ENCODE data around the gene MAPT.

MAPT gene

GRCh38 chr17:45976391-45976754, 82.0 kb downstream of the MAPT start:
- DNase-seq, result no peak

- DNase-seq, result no peak
Measured at GRCh38 chr17:45976755-45977505, 82.6 kb downstream of the MAPT start.

GRCh38 chr17:45977506-45977824, 83.1 kb downstream of the MAPT start:
- DNase-seq, result no peak

GRCh38 chr17:45977976-45978626, 83.7 kb downstream of the MAPT start:
- DNase-seq, result no peak

GRCh38 chr17:45979137-45979536, 84.8 kb downstream of the MAPT start:
- no peak for DNase-seq

- DNase-seq, result no peak
Measured at GRCh38 chr17:45980855-45981254, 86.5 kb downstream of the MAPT start.

GRCh38 chr17:45981306-45981705, 87.0 kb downstream of the MAPT start:
- DNase-seq, result no peak

- no peak for DNase-seq
Measured at GRCh38 chr17:45982791-45983613, 88.6 kb downstream of the MAPT start.

GRCh38 chr17:45983614-45984310, 89.4 kb downstream of the MAPT start:
- no peak for DNase-seq

- no peak for DNase-seq
Measured at GRCh38 chr17:45984368-45984767, 90.0 kb downstream of the MAPT start.

- no peak for DNase-seq
Measured at GRCh38 chr17:45985447-45985846, 91.1 kb downstream of the MAPT start.

- DNase-seq, result no peak
Measured at GRCh38 chr17:45986056-45986455, 91.7 kb downstream of the MAPT start.

GRCh38 chr17:45987706-45988105, 93.4 kb downstream of the MAPT start:
- no peak for DNase-seq

GRCh38 chr17:45989759-45990158, 95.4 kb downstream of the MAPT start:
- no peak for DNase-seq

GRCh38 chr17:45990886-45991285, 96.5 kb downstream of the MAPT start:
- DNase-seq, result no peak

GRCh38 chr17:45991341-45991740, 97.0 kb downstream of the MAPT start:
- no peak for DNase-seq

- DNase-seq, result no peak
Measured at GRCh38 chr17:45992175-45992574, 97.8 kb downstream of the MAPT start.

- no peak for DNase-seq
Measured at GRCh38 chr17:45992904-45993303, 98.5 kb downstream of the MAPT start.

- no peak for DNase-seq
Measured at GRCh38 chr17:45993962-45994627, 99.7 kb downstream of the MAPT start.

GRCh38 chr17:45994987-45995386, 100.6 kb downstream of the MAPT start:
- no peak for DNase-seq

- no peak for DNase-seq
Measured at GRCh38 chr17:45995627-45996270, 101.4 kb downstream of the MAPT start.

GRCh38 chr17:45996282-45996937, 102.1 kb downstream of the MAPT start:
- no peak for DNase-seq

Measured in activated CD4-positive, CD25-positive, alpha-beta regulatory T cell treated with anti-CD3 and anti-CD28 coated beads, Interleukin-2, amount 50 U/mL, for 72 hours (primary cell).